Transverse colon (tissue), 4 donors: Measurements from ENCODE around the gene AGBL5. TPM values are rescaled to one million over a fixed set of nuclear protein-coding genes. Genes with fewer than 3 reads are reported as not detected.

Source experiments
- DNase-seq: peaks from one replicate; pipeline ENCODE4 v3.0.0-alpha.2; 2019
- H3K27ac ChIP-seq, 4 donors: fragments of 200-600 bp; sonication (generic); 2 replicates each; pipeline ENCODE4 v1.5.1; 2016 to 2018; ENCODE audit warnings: inconsistent platforms in 4 of 4
- H3K27me3 ChIP-seq: fragments of 200-600 bp; sonication (generic); 2 replicates; pipeline ENCODE4 v1.5.1; 2017; ENCODE audit warnings: inconsistent platforms
- H3K36me3 ChIP-seq, 4 donors: fragments of 200-600 bp; sonication (generic); 2 replicates each; pipeline ENCODE4 v1.5.1; 2017 to 2019; ENCODE audit warnings: inconsistent platforms in 4 of 4
- H3K4me1 ChIP-seq, 4 donors: fragments of 200-600 bp; sonication (generic); 2 replicates each; pipeline ENCODE4 v1.5.1; 2017 to 2020; ENCODE audit warnings: inconsistent platforms in 4 of 4
- H3K4me3 ChIP-seq, 4 donors: fragments of 200-600 bp; sonication (generic); 1 replicate in 1 of 4; 2 replicates in 3 of 4; pipeline versions ENCODE4 v1.5.1 to v1.6.1; 2017 to 2019; ENCODE audit warnings: inconsistent platforms in 4 of 4
- H3K9me3 ChIP-seq, 2 donors: fragments of 200-600 bp; sonication (generic); 2 replicates each; pipeline ENCODE4 v1.5.1; 2017 to 2019; ENCODE audit warnings: inconsistent platforms in 2 of 2
- CTCF ChIP-seq, 5 experiments: fragments of 200-600 bp in 3 of 5; fragments of 450-650 bp in 2 of 5; sonication (generic) in 3 of 5; IDR thresholded peaks; 1 replicate in 2 of 5; 2 replicates in 3 of 5; pipeline ENCODE4 v1.5.1; 2016 to 2017; ENCODE audit warnings: antibody characterized with exemption in 5 of 5, inconsistent platforms in 3 of 5, mild to moderate bottlenecking in 2 of 5, moderate library complexity in 1 of 5
- EP300 ChIP-seq: sonication (generic); formaldehyde crosslinking; IDR thresholded peaks from one replicate; pipeline ENCODE4 v1.6.1; 2017; ENCODE audit warnings: antibody characterized with exemption, low read depth
- POLR2A ChIP-seq: fragments of 450-650 bp; IDR thresholded peaks from one replicate; pipeline ENCODE4 v1.6.1; 2016; ENCODE audit warnings: antibody characterized with exemption, mild to moderate bottlenecking, moderate library complexity
- POLR2AphosphoS5 ChIP-seq, 3 donors: sonication (generic); formaldehyde crosslinking; IDR thresholded peaks; one replicate each; pipeline ENCODE4 v1.6.1; 2016; ENCODE audit warnings: antibody characterized with exemption in 3 of 3
- WGBS, 2 donors: methylation state at CpG; one replicate each; pipeline ENCODE4 v1.1.5; 2018; ENCODE audit warnings: low coverage in 1 of 2; 5-methylcytosine and 5-hydroxymethylcytosine counted together
- in situ Hi-C, 4 donors: fragments of 200-750 bp; cut with MboI; loops; one replicate each; pipeline versions ENCODE4 v1.15.0 to v1.15.1; 2017; ENCODE audit warnings: low sequenced_read_pairs in 3 of 4, low pct_ligation_motif_present in 1 of 4, low pct_unique_long_range_greater_than_20kb in 1 of 4
- intact Hi-C: fragments of 100-400 bp; cut with DNase I; formaldehyde crosslinking; loops from one replicate; pipeline ENCODE4 v1.15.1; 2023; ENCODE audit warnings: low total_unique reads
- total RNA-seq, 4 donors: library from RNA; depleted of rRNA; stranded (reverse); fragments of >200 nt; gene quantifications; one replicate each; pipeline ENCODE4 v1.1.0, GENCODE V29; 2016

The AGBL5 gene
- total RNA-seq, 4 donors from 2014 or later, result 9.7 to 39.2 (median 13.9) TPM

- no peaks in the 10 kb centered on the region for H3K36me3 ChIP-seq
- no peak for DNase-seq
- TF ChIP-seq EP300, result no peak
- no peak for TF ChIP-seq CTCF (IDR thresholded peaks at IDR 0.05)
- TF ChIP-seq POLR2AphosphoS5 (IDR thresholded peaks at IDR 0.05), result no peak
- TF ChIP-seq POLR2A, result no peak
- 75% methylated on average over 7 of the region's 7 CpGs; no CpG with 5 or more reads in 1 of the 2 donors for WGBS, 2 donors
- intact Hi-C loops (no loop called here), in situ Hi-C loops (loop anchor here (10.0 to 25.0 kb wide), 2 partner anchors 115 to 118 kb away; partner anchors contain the start of gene MAPRE3 (in 3 of the 4))
- no peaks in the 10 kb centered on the region for H3K27me3 ChIP-seq
- peak overlapping the region; percentile 92 to 96 (median 95) for H3K27ac ChIP-seq
- H3K4me3 ChIP-seq, result peak overlapping the region; percentile 35 to 60 (median 48)
- no peaks in the 10 kb centered on the region for H3K9me3 ChIP-seq
- H3K4me1 ChIP-seq, result peaks cover 16 to 67% (median 26%) of the 10 kb centered on the region in 4 donors
Measured at GRCh38 chr2:27080140-27080469, 28.6 kb downstream of the AGBL5 start.

- Histone ChIP-seq H3K9me3 (no peaks in the 10 kb centered on the region), H3K36me3 (no peaks in the 10 kb centered on the region), H3K27ac (peak overlapping the region; percentile 92 to 96 (median 95)), H3K4me1 (peaks cover 18 to 67% (median 28%) of the 10 kb centered on the region in 4 donors), H3K4me3 (peak overlapping the region in 3 of 4 donors; percentile 35 to 59 (median 37)), H3K27me3 (no peaks in the 10 kb centered on the region)
- in situ Hi-C loops (loop anchor here (10.0 to 25.0 kb wide), 2 partner anchors 116 to 118 kb away; partner anchors contain the start of gene MAPRE3 (in 3 of the 4)), intact Hi-C loops (no loop called here)
- no peak for DNase-seq
- 82% methylated on average over 14 of the region's 14 CpGs; no CpG with 5 or more reads in 1 of the 2 donors for WGBS, 2 donors
- no peak for TF ChIP-seq POLR2A
- no peak for TF ChIP-seq POLR2AphosphoS5 (IDR thresholded peaks at IDR 0.05)
- no peak for TF ChIP-seq EP300
- no peak for TF ChIP-seq CTCF (IDR thresholded peaks at IDR 0.05)
Measured at GRCh38 chr2:27080603-27080936, 29.1 kb downstream of the AGBL5 start.

- in situ Hi-C loops, result loop anchor here (10.0 to 25.0 kb wide), 2 partner anchors 117 to 120 kb away; partner anchors contain the start of gene MAPRE3 (in 3 of the 4)
- H3K27me3 ChIP-seq, result no peaks in the 10 kb centered on the region
- no peak for TF ChIP-seq EP300
- no peak for TF ChIP-seq CTCF (IDR thresholded peaks at IDR 0.05)
- TF ChIP-seq POLR2A, result no peak
- no peak for TF ChIP-seq POLR2AphosphoS5 (IDR thresholded peaks at IDR 0.05)
- H3K27ac ChIP-seq, result peak overlapping the region; percentile 85 to 96 (median 93)
- intact Hi-C loops, result no loop called here
- peaks cover 24 to 61% (median 32%) of the 10 kb centered on the region in 4 donors for H3K4me1 ChIP-seq
- peak overlapping the region in 1 of 4 donors; percentile 59 for H3K4me3 ChIP-seq
- H3K9me3 ChIP-seq, result no peaks in the 10 kb centered on the region
- DNase-seq, result no peak
- 82% methylated on average over 37 of the region's 38 CpGs; no CpG with 5 or more reads in 1 of the 2 donors for WGBS, 2 donors
- H3K36me3 ChIP-seq, result no peaks in the 10 kb centered on the region
Measured at GRCh38 chr2:27081984-27082772, 30.7 kb downstream of the AGBL5 start.

- intact Hi-C loops (no loop called here), in situ Hi-C loops (loop anchor here (10.0 to 25.0 kb wide), 2 partner anchors 118 to 121 kb away; partner anchors contain the start of gene MAPRE3 (in 3 of the 4))
- no peaks in the 10 kb centered on the region for H3K27me3 ChIP-seq
- peaks cover 28 to 60% (median 36%) of the 10 kb centered on the region in 4 donors for H3K4me1 ChIP-seq
- 90% methylated on average over 13 of the region's 27 CpGs; no CpG with 5 or more reads in 1 of the 2 donors for WGBS, 2 donors
- TF ChIP-seq POLR2AphosphoS5 (IDR thresholded peaks at IDR 0.05), result no peak
- DNase-seq, result no peak
- H3K4me3 ChIP-seq, result no peak overlapping the region
- H3K27ac ChIP-seq, result peak overlapping the region in 2 of 4 donors; percentile 29 to 92
- H3K9me3 ChIP-seq, result no peaks in the 10 kb centered on the region
- H3K36me3 ChIP-seq, result no peaks in the 10 kb centered on the region
Measured at GRCh38 chr2:27082773-27083409, 31.4 kb downstream of the AGBL5 start.
